SK-N-SH (cell line): ENCODE data around the gene ZNF750. TPM values are rescaled to one million over a fixed set of nuclear protein-coding genes. Genes with fewer than 3 reads are reported as not detected.

ENCODE experiments used
- CTCF ChIA-PET: fragments of 300-600, 350-600 bp; formaldehyde crosslinking; extraction: SDS; loops from one replicate; lab custom pipeline; 2021; lab: Yijun Ruan, JAX
- POLR2A ChIA-PET: fragments of 350-600 bp; sonication (Branson Sonifier 250); formaldehyde crosslinking; extraction: SDS; loops from one replicate; lab custom pipeline; 2020; ENCODE audit warnings: antibody characterized with exemption, inconsistent platforms; lab: Yijun Ruan, JAX
- DNase-seq: peaks from one replicate; pipeline ENCODE4 v3.0.0; 2012
- H2AFZ ChIP-seq: fragments of 200-600 bp; sonication (generic); 2 replicates; pipeline ENCODE4 v1.8.1; 2016; ENCODE audit warnings: antibody characterized with exemption, mild to moderate bottlenecking, low read depth
- H3F3A ChIP-seq: fragments of 200-600 bp; sonication (generic); replicated peaks from 2 replicates; pipeline ENCODE3; 2016; ENCODE audit warnings: antibody characterized with exemption, mild to moderate bottlenecking; ENCODE audit not compliant: insufficient read depth
- H3K27ac ChIP-seq, 2 experiments: fragments of 200-500 bp in 1 of 2; fragments of 200-600 bp in 1 of 2; sonication (Bioruptor generic) in 1 of 2; sonication (generic), shearing (Covaris generic) in 1 of 2; 2 replicates each; pipeline versions ENCODE4 v1.5.1 to v1.6.1; 2014 to 2016; ENCODE audit warnings: low read depth in 2 of 2, inconsistent platforms in 1 of 2, low read length in 1 of 2, mild to moderate bottlenecking in 1 of 2, mixed read lengths in 1 of 2
- H3K27me3 ChIP-seq: fragments of 200-600 bp; sonication (generic), shearing (Covaris generic); 2 replicates; pipeline ENCODE4 v1.6.1; 2016; ENCODE audit warnings: mixed run types; ENCODE audit not compliant: insufficient read depth
- H3K36me3 ChIP-seq, 2 experiments: fragments of 200-500 bp in 1 of 2; fragments of 200-600 bp in 1 of 2; sonication (Bioruptor generic) in 1 of 2; sonication (generic) in 1 of 2; replicated peaks in 1 of 2; 2 replicates each; pipeline versions ENCODE3 to v1.5.1; 2014 to 2016; ENCODE audit warnings: low read length in 1 of 2, mild to moderate bottlenecking in 1 of 2; ENCODE audit not compliant: insufficient read depth in 2 of 2, control insufficient read depth in 1 of 2
- H3K4me1 ChIP-seq, 2 experiments: fragments of 200-500 bp in 1 of 2; fragments of 200-600 bp in 1 of 2; sonication (Bioruptor generic) in 1 of 2; sonication (generic), shearing (Covaris generic) in 1 of 2; 2 replicates each; pipeline versions ENCODE4 v1.5.1 to v1.6.1; 2014 to 2016; ENCODE audit warnings: low read depth in 1 of 2, low read length in 1 of 2, mixed run types in 1 of 2; ENCODE audit not compliant: insufficient read depth in 2 of 2, control insufficient read depth in 1 of 2
- H3K4me2 ChIP-seq: fragments of 200-600 bp; sonication (generic), shearing (Covaris generic); 2 replicates; pipeline ENCODE4 v1.6.1; 2017; ENCODE audit warnings: mixed run types
- H3K4me3 ChIP-seq, 2 experiments: fragments of 200-500 bp in 1 of 2; fragments of 200-600 bp in 1 of 2; sonication (Bioruptor generic) in 1 of 2; sonication (generic), shearing (Covaris generic) in 1 of 2; 2 replicates each; pipeline versions ENCODE4 v1.5.1 to v1.8.1; 2014 to 2016; ENCODE audit warnings: low read depth in 2 of 2, inconsistent platforms in 1 of 2, low read length in 1 of 2, mild to moderate bottlenecking in 1 of 2, mixed read lengths in 1 of 2, moderate library complexity in 1 of 2
- H3K79me2 ChIP-seq: fragments of 200-600 bp; sonication (generic); 2 replicates; pipeline ENCODE4 v1.8.1; 2017; ENCODE audit warnings: mild to moderate bottlenecking; ENCODE audit not compliant: insufficient read depth
- H3K9ac ChIP-seq: fragments of 200-600 bp; sonication (generic); 2 replicates; pipeline ENCODE4 v1.6.1; 2017; ENCODE audit warnings: mixed run types
- H3K9me2 ChIP-seq: fragments of 200-600 bp; sonication (generic); 2 replicates; pipeline ENCODE4 v1.6.1; 2017; ENCODE audit warnings: mixed run types
- H3K9me3 ChIP-seq: fragments of 200-600 bp; sonication (generic); 2 replicates; pipeline ENCODE4 v1.6.1; 2017; ENCODE audit warnings: mixed run types, mild to moderate bottlenecking, moderate library complexity
- H4K20me1 ChIP-seq: fragments of 200-600 bp; sonication (generic); 2 replicates; pipeline ENCODE4 v1.6.1; 2017; ENCODE audit warnings: mild to moderate bottlenecking, mixed run types; ENCODE audit not compliant: insufficient read depth
- ELF1 ChIP-seq: IDR thresholded peaks from 2 replicates; pipeline ENCODE4 v1.4.0; 2012
- FOXJ3 ChIP-seq: sonication (generic); formaldehyde crosslinking; IDR thresholded peaks from 2 replicates; pipeline ENCODE4 v1.5.1; 2020; ENCODE audit warnings: mild to moderate bottlenecking, missing genetic modification reagents
- FOXM1 ChIP-seq: IDR thresholded peaks from 2 replicates; pipeline ENCODE4 v1.4.0; 2012; ENCODE audit warnings: low read depth, mild to moderate bottlenecking
- GATA2 ChIP-seq: sonication (generic); formaldehyde crosslinking; IDR thresholded peaks from 2 replicates; pipeline ENCODE4 v1.5.0; 2020; ENCODE audit warnings: mild to moderate bottlenecking, missing genetic modification reagents
- NFIC ChIP-seq: IDR thresholded peaks from 2 replicates; pipeline ENCODE4 v1.4.0; 2012; ENCODE audit warnings: borderline replicate concordance
- POLR2AphosphoS5 ChIP-seq: IDR thresholded peaks from 2 replicates; pipeline ENCODE4 v1.6.1; 2012; ENCODE audit warnings: low read depth, low read length
- RAD21 ChIP-seq: IDR thresholded peaks from 2 replicates; pipeline ENCODE4 v1.6.1; 2012; ENCODE audit warnings: mild to moderate bottlenecking, low read length
- RCOR1 ChIP-seq: fragments of 150-350 bp; IDR thresholded peaks from 2 replicates; pipeline ENCODE4 v1.6.1; 2017; ENCODE audit warnings: antibody characterized with exemption, low read length
- RXRA ChIP-seq: IDR thresholded peaks from 2 replicates; pipeline ENCODE4 v1.4.0; 2012; ENCODE audit warnings: low read depth, mild to moderate bottlenecking, borderline replicate concordance
- SIN3A ChIP-seq: IDR thresholded peaks from 2 replicates; pipeline ENCODE4 v1.6.1; 2012; ENCODE audit warnings: low read depth, mild to moderate bottlenecking, low read length, moderate library complexity, borderline replicate concordance
- TAF1 ChIP-seq: IDR thresholded peaks from 2 replicates; pipeline ENCODE4 v1.6.1; 2012; ENCODE audit warnings: low read depth, mild to moderate bottlenecking, low read length, moderate library complexity, borderline replicate concordance
- TEAD4 ChIP-seq: IDR thresholded peaks from 2 replicates; pipeline ENCODE4 v1.4.0; 2012; ENCODE audit warnings: mild to moderate bottlenecking, borderline replicate concordance; ENCODE audit not compliant: insufficient read depth
- YY1 ChIP-seq: IDR thresholded peaks from 2 replicates; pipeline ENCODE4 v1.4.0; 2012; ENCODE audit warnings: low read depth, mild to moderate bottlenecking
- WGBS: methylation state at CpG from one replicate; pipeline ENCODE4 v1.1.6; 2017; ENCODE audit warnings: low lambda C conversion rate; 5-methylcytosine and 5-hydroxymethylcytosine counted together
- polyA plus RNA-seq, 3 experiments: library from polyadenylated mRNA; depleted of rRNA; stranded (reverse); fragments of >200 nt; gene quantifications; 2 replicates each; pipeline ENCODE4 v1.2.3, GENCODE V29; 2012
- TF ChIP-seq, protein P1 (sequence below): IDR thresholded peaks from 2 replicates; pipeline ENCODE4 v1.6.1; 2012; ENCODE audit warnings: mild to moderate bottlenecking, low read depth, low read length, moderate library complexity
- TF ChIP-seq, protein P2 (sequence below): fragments of 200-600 bp; sonication (generic); IDR thresholded peaks from 2 replicates; pipeline ENCODE4 v1.6.1; 2017; ENCODE audit warnings: antibody characterized with exemption, mild to moderate bottlenecking, moderate library complexity
- TF ChIP-seq, protein P3 (sequence below): IDR thresholded peaks from 2 replicates; pipeline ENCODE4 v1.4.0; 2012; ENCODE audit warnings: low read depth, borderline replicate concordance
- TF ChIP-seq, protein P4 (sequence below): fragments of 150-350 bp; IDR thresholded peaks from 2 replicates; pipeline ENCODE4 v1.6.1; 2016; ENCODE audit warnings: mild to moderate bottlenecking, low read depth, low read length

ZNF750 gene
- polyA plus RNA-seq, 1 of the 3 experiments (the other 2 are of a cell fraction), result not detected

DNA sequence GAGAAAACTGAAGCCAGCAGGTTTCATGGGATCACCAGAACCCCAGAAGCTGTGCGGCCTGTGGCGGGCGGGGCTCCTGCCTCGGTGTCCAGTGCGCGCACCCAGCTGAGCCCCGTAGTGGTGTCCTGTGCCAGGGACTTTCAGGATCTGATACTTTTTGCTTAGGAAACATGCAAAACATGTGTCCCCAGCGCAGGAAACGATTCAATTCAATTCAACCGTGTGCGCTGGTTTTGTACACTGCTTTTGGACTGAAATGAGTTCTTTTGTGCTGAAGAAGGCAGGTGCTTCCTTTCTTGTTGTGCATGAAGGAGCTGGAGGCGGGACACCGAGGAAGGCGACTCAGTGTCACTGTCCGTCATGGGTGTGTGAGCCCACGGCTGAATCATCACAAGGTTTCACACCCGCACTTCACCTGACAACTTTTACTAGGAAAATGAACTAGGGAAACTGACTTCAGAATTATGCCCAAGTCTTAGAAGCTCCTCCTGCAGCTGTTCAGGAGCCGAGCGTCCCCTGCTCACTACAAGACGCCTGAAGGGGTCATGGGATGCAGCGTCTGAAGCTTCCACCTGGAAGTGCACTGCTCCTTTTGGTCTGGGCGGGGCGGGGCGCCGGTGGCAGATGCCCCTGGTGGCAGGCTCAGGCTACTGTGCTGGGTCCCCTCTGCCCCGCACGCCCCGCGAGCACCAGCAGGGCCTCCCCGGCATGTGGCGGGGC lies 31.4 kb upstream of the ZNF750 start:
- Histone ChIP-seq H3K9me2 (no peaks in the 10 kb centered on the region), H3K9ac (no peak overlapping the region), H3F3A (no peaks in the 10 kb centered on the region), H3K36me3 (peaks cover 0 to 23% of the 10 kb centered on the region in 2 experiments), H3K4me1 (peaks cover 11 to 18% of the 10 kb centered on the region in 2 experiments; a peak in 3 of 4 replicates), H3K4me3 (no peak overlapping the region), H3K79me2 (peaks cover 13% of the 10 kb centered on the region; the same call in 1 of the 2 replicates), H3K9me3 (no peaks in the 10 kb centered on the region), H3K27me3 (no peaks in the 10 kb centered on the region), H2AFZ (no peak overlapping the region), H3K4me2 (no peak overlapping the region), H3K27ac (no peak overlapping the region), H4K20me1 (0 out of 2 replicates have a peak, but pooled peaks cover 6% of the 10 kb centered on the region)
- TF ChIP-seq NFIC (no peak), GATA2 (CRISPR knock-in tag) (no peak), POLR2AphosphoS5 (no peak), FOXM1 (no peak), YY1 (no peak), FOXJ3 (CRISPR knock-in tag) (no peak)
- TF ChIP-seq, protein P1, sequence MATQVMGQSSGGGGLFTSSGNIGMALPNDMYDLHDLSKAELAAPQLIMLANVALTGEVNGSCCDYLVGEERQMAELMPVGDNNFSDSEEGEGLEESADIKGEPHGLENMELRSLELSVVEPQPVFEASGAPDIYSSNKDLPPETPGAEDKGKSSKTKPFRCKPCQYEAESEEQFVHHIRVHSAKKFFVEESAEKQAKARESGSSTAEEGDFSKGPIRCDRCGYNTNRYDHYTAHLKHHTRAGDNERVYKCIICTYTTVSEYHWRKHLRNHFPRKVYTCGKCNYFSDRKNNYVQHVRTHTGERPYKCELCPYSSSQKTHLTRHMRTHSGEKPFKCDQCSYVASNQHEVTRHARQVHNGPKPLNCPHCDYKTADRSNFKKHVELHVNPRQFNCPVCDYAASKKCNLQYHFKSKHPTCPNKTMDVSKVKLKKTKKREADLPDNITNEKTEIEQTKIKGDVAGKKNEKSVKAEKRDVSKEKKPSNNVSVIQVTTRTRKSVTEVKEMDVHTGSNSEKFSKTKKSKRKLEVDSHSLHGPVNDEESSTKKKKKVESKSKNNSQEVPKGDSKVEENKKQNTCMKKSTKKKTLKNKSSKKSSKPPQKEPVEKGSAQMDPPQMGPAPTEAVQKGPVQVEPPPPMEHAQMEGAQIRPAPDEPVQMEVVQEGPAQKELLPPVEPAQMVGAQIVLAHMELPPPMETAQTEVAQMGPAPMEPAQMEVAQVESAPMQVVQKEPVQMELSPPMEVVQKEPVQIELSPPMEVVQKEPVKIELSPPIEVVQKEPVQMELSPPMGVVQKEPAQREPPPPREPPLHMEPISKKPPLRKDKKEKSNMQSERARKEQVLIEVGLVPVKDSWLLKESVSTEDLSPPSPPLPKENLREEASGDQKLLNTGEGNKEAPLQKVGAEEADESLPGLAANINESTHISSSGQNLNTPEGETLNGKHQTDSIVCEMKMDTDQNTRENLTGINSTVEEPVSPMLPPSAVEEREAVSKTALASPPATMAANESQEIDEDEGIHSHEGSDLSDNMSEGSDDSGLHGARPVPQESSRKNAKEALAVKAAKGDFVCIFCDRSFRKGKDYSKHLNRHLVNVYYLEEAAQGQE, result no peak
- TF ChIP-seq, protein P2, sequence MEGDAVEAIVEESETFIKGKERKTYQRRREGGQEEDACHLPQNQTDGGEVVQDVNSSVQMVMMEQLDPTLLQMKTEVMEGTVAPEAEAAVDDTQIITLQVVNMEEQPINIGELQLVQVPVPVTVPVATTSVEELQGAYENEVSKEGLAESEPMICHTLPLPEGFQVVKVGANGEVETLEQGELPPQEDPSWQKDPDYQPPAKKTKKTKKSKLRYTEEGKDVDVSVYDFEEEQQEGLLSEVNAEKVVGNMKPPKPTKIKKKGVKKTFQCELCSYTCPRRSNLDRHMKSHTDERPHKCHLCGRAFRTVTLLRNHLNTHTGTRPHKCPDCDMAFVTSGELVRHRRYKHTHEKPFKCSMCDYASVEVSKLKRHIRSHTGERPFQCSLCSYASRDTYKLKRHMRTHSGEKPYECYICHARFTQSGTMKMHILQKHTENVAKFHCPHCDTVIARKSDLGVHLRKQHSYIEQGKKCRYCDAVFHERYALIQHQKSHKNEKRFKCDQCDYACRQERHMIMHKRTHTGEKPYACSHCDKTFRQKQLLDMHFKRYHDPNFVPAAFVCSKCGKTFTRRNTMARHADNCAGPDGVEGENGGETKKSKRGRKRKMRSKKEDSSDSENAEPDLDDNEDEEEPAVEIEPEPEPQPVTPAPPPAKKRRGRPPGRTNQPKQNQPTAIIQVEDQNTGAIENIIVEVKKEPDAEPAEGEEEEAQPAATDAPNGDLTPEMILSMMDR, result no peak
- WGBS, result 95% methylated on average over 31 of the region's 31 CpGs
- ChIA-PET CTCF (interaction anchor here (1.4 kb wide), 1 partner anchor 25 kb away, joined by 4 read pairs; no protein-coding TSS in a partner anchor), POLR2A (no interaction called here)
- no peak for DNase-seq

DNA sequence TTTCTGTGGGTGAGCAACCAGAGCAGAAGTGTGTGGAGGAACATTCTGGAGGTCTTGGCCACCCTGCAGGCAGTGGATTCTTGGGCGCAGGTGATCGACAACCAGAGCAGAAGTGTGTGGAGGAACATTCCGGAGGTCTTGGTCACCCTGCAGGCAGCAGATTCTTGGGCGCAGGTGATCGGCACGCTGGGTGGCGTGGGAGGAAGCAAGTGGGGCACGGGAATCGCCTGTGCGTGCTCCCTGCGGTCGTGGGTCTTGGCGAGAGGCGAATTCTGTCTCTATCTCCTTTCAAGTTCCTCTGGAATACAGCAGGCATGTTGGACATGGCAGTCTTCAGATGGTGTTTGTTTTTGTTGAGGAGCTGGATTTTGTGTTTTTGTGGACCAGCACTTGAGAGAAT lies 30.7 kb upstream of the ZNF750 start:
- Histone ChIP-seq H3K79me2 (peaks cover 20% of the 10 kb centered on the region; the same call in 1 of the 2 replicates), H3K9me3 (no peaks in the 10 kb centered on the region), H3K9ac (no peak overlapping the region), H3K4me3 (no peak overlapping the region), H3K9me2 (no peaks in the 10 kb centered on the region), H3K4me2 (no peak overlapping the region), H3K36me3 (peaks cover 0 to 23% of the 10 kb centered on the region in 2 experiments), H3K27ac (no peak overlapping the region), H3K27me3 (no peaks in the 10 kb centered on the region), H3F3A (no peaks in the 10 kb centered on the region), H2AFZ (no peak overlapping the region), H4K20me1 (0 out of 2 replicates have a peak, but pooled peaks cover 6% of the 10 kb centered on the region), H3K4me1 (peaks cover 13 to 25% of the 10 kb centered on the region in 2 experiments)
- 96% methylated on average over 14 of the region's 14 CpGs for WGBS
- no peak for DNase-seq
- ChIA-PET POLR2A (no interaction called here), CTCF (interaction anchor here (1.0 to 1.4 kb wide), 2 partner anchors 26 to 88 kb away, joined by 3 to 4 read pairs; no protein-coding TSS in a partner anchor)
- no peak for TF ChIP-seq NFIC
- TF ChIP-seq RCOR1, result no peak
- no peak for TF ChIP-seq RXRA
- no peak for TF ChIP-seq SIN3A
- no peak for TF ChIP-seq TEAD4
- TF ChIP-seq, protein P3, sequence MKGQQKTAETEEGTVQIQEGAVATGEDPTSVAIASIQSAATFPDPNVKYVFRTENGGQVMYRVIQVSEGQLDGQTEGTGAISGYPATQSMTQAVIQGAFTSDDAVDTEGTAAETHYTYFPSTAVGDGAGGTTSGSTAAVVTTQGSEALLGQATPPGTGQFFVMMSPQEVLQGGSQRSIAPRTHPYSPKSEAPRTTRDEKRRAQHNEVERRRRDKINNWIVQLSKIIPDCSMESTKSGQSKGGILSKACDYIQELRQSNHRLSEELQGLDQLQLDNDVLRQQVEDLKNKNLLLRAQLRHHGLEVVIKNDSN, result no peak
- TF ChIP-seq TAF1, result no peak
- no peak for TF ChIP-seq POLR2AphosphoS5
- no peak for TF ChIP-seq RAD21
- TF ChIP-seq YY1, result no peak
- TF ChIP-seq ELF1, result no peak
- TF ChIP-seq, protein P4, sequence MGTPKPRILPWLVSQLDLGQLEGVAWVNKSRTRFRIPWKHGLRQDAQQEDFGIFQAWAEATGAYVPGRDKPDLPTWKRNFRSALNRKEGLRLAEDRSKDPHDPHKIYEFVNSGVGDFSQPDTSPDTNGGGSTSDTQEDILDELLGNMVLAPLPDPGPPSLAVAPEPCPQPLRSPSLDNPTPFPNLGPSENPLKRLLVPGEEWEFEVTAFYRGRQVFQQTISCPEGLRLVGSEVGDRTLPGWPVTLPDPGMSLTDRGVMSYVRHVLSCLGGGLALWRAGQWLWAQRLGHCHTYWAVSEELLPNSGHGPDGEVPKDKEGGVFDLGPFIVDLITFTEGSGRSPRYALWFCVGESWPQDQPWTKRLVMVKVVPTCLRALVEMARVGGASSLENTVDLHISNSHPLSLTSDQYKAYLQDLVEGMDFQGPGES, result no peak
